K562 (cell line): ENCODE data around the gene CHN1. TPM values are rescaled to one million over a fixed set of nuclear protein-coding genes. Genes with fewer than 3 reads are reported as not detected.

Experiments used
- ATAC-seq: fragments of 200-7000 bp; cut with Tn5 transposase; 3 replicates; pipeline ENCODE4 v1.9.1; 2020; ENCODE audit warnings: moderate library complexity
- BruUV-seq: library from RNA; stranded (reverse); fragments of 400-500 nt; replicated peaks from 2 replicates; lab custom pipeline; 2021; lab: Mats Ljungman, UMichigan
- CTCF ChIA-PET: fragments of 300-600 bp; formaldehyde crosslinking; extraction: SDS; loops from one replicate; lab custom pipeline; 2021; ENCODE audit warnings: low intra/inter-chr PET ratio; lab: Yijun Ruan, JAX
- POLR2A ChIA-PET: fragments of 300-600, 350-650 bp; sonication (Branson Sonifier 250); formaldehyde crosslinking; extraction: SDS; loops from one replicate; lab custom pipeline; 2021; ENCODE audit warnings: antibody characterized with exemption, inconsistent platforms; lab: Yijun Ruan, JAX
- DNase-seq, 4 experiments: peaks; one replicate each; pipeline versions ENCODE4 v3.0.0 to v3.0.0-alpha.2; 2011 to 2018; ENCODE audit warnings: low spot score in 3 of 4, mixed read lengths in 3 of 4; ENCODE audit errors: extremely low read depth in 1 of 4
- FAIRE-seq: peaks from 2 replicates; lab custom pipeline; 2011; peaks lifted over from hg19 to GRCh38; lab: Jason Lieb, UNC
- H2AFZ ChIP-seq: 2 replicates; pipeline ENCODE4 v1.6.0; 2011; ENCODE audit warnings: low read depth, low read length, control low read depth, inconsistent platforms
- H3K27ac ChIP-seq: fragments of 200-600 bp; 3 replicates; pipeline ENCODE4 v1.8.0; 2011; ENCODE audit warnings: low read depth, mild to moderate bottlenecking, control low read depth, inconsistent platforms, low read length, moderate library complexity, mixed read lengths; ENCODE audit errors: extremely low read depth
- H3K27me3 ChIP-seq, 2 experiments: fragments of 300-600 bp in 1 of 2; 2 replicates in 1 of 2; 3 replicates in 1 of 2; pipeline versions ENCODE4 v1.6.0 to v1.8.0; 2011; ENCODE audit warnings: inconsistent platforms in 2 of 2, low read length in 2 of 2, mild to moderate bottlenecking in 1 of 2, mixed read lengths in 1 of 2, moderate library complexity in 1 of 2; ENCODE audit not compliant: control insufficient read depth in 2 of 2, insufficient read depth in 2 of 2
- H3K36me3 ChIP-seq: fragments of 300-600 bp; 3 replicates; pipeline ENCODE4 v1.8.0; 2011; ENCODE audit warnings: mild to moderate bottlenecking, low read length, inconsistent platforms; ENCODE audit not compliant: control insufficient read depth, insufficient read depth
- H3K4me1 ChIP-seq, 2 experiments: fragments of 200-600 bp in 1 of 2; replicated peaks in 1 of 2; 2 replicates in 1 of 2; 3 replicates in 1 of 2; pipeline versions ENCODE4 v1.5.1 to v1.8.0; 2011; ENCODE audit warnings: inconsistent platforms in 2 of 2, low read length in 2 of 2, mild to moderate bottlenecking in 1 of 2, mixed read lengths in 1 of 2, moderate library complexity in 1 of 2; ENCODE audit not compliant: control insufficient read depth in 2 of 2, insufficient read depth in 2 of 2
- H3K4me2 ChIP-seq: 2 replicates; pipeline ENCODE4 v1.6.1; 2011; ENCODE audit warnings: low read length, control low read depth, inconsistent platforms, mixed read lengths; ENCODE audit not compliant: insufficient read depth
- H3K4me3 ChIP-seq: fragments of 200-600 bp; sonication (generic), shearing (Covaris generic); 2 replicates; pipeline ENCODE4 v1.5.1; 2016; ENCODE audit warnings: control low read depth, inconsistent platforms
- H3K79me2 ChIP-seq: fragments of 200-600 bp; 3 replicates; pipeline ENCODE4 v1.8.0; 2011; ENCODE audit warnings: low read length, inconsistent platforms; ENCODE audit not compliant: control insufficient read depth, insufficient read depth
- H3K9ac ChIP-seq, 2 experiments: 2 replicates each; pipeline versions ENCODE4 v1.6.0 to v1.6.1; 2011; ENCODE audit warnings: low read depth in 2 of 2, low read length in 2 of 2, control low read depth in 1 of 2, inconsistent platforms in 1 of 2, mild to moderate bottlenecking in 1 of 2, mixed read lengths in 1 of 2; ENCODE audit not compliant: insufficient read depth in 1 of 2
- H3K9me1 ChIP-seq: one replicate; pipeline ENCODE4 v1.6.0; 2011; ENCODE audit warnings: inconsistent platforms, mild to moderate bottlenecking, low read length, moderate library complexity; ENCODE audit not compliant: control insufficient read depth, insufficient read depth
- H3K9me3 ChIP-seq: replicated peaks from 2 replicates; pipeline ENCODE4 v1.5.1; 2011; ENCODE audit warnings: low read depth, low read length, inconsistent platforms; ENCODE audit not compliant: control insufficient read depth, insufficient read depth
- H4K20me1 ChIP-seq: replicated peaks from 2 replicates; pipeline ENCODE4 v1.6.1; 2011; ENCODE audit warnings: low read length, inconsistent platforms, mixed read lengths; ENCODE audit not compliant: control insufficient read depth, insufficient read depth
- NCOA2 ChIP-seq, 2 experiments: fragments of 450-650 bp; IDR thresholded peaks; 2 replicates each; pipeline ENCODE4 v1.6.1; 2018; ENCODE audit warnings: mild to moderate bottlenecking in 2 of 2, moderate library complexity in 1 of 2; ENCODE audit not compliant: partially characterized antibody in 2 of 2
- TSHZ1 ChIP-seq: fragments of 250-450 bp; sonication (Bioruptor Pico); IDR thresholded peaks from 2 replicates; pipeline ENCODE4 v1.4.0; 2020; ENCODE audit warnings: mild to moderate bottlenecking, moderate library complexity
- WGBS: fragments of 100-300 bp; shearing (Covaris generic); methylation state at CpG from one replicate; pipeline ENCODE4 v1.1.6; 2016; ENCODE audit warnings: low coverage, mixed read lengths; ENCODE audit not compliant: insufficient coverage; ENCODE audit errors: missing lambda C conversion rate; 5-methylcytosine and 5-hydroxymethylcytosine counted together
- in situ Hi-C: fragments of 300-500 bp; cut with MboI; formaldehyde crosslinking; loops from 4 replicates; pipeline ENCODE4 v1.15.0; 2018; ENCODE audit warnings: inconsistent platforms, mixed read lengths
- intact Hi-C: fragments of 100-400 bp; cut with micrococcal nuclease; formaldehyde crosslinking; loops from 2 replicates; pipeline ENCODE4 v1.14.2; 2022
- polyA plus RNA-seq, 8 experiments: library from polyadenylated mRNA; depleted of rRNA in 4 of 8; stranded (reverse) in 5 of 8; unstranded in 3 of 8; fragments of >200 nt; fragmentation: Nextera tagmentation in 2 of 8; fragmentation: Illumina TruSeq in 1 of 8; extraction: Ambion mirVana in 2 of 8; extraction: Trizol in 1 of 8; gene quantifications; 2 replicates each; pipeline versions ENCODE4 v1.2.1 to v1.2.3, GENCODE V29; 2011 to 2014; ENCODE audit warnings: inconsistent platforms in 1 of 8, missing spikeins in 1 of 8
- total RNA-seq, 7 experiments: library from RNA; depleted of rRNA in 6 of 7; stranded (reverse); fragments of >200 nt in 6 of 7; fragmentation: Illumina TruSeq in 2 of 7; extraction: Trizol in 2 of 7; gene quantifications; 2 replicates each; pipeline versions ENCODE4 v1.2.1 to v1.2.3, GENCODE V29; 2011 to 2021; ENCODE audit warnings: low replicate concordance in 1 of 7

Gene CHN1
- total and polyA plus RNA-seq, 9 of the 15 experiments (the other 6 are each of a cell fraction or from before 2014, with no cell fraction given) = 0.17 to 2.0 (median 0.87) TPM

GRCh38 chr2:174985614-174986013 is 19.6 kb downstream of the CHN1 start (continued):
- TF ChIP-seq NCOA2 (IDR thresholded peaks at IDR 0.05; ENCODE audit: partially characterized antibody in 2 of 2) = no peak

- Histone ChIP-seq H3K27me3 (no peaks in the 10 kb centered on the region), H3K4me3 (no peak overlapping the region), H3K9me3 (no peaks in the 10 kb centered on the region), H2AFZ (no peak overlapping the region), H3K4me2 (no peak overlapping the region), H3K79me2 (no peaks in the 10 kb centered on the region), H3K36me3 (no peaks in the 10 kb centered on the region), H3K27ac (no peak overlapping the region), H3K9me1 (no peaks in the 10 kb centered on the region), H3K9ac (no peak overlapping the region), H4K20me1 (no peaks in the 10 kb centered on the region), H3K4me1 (no peaks in the 10 kb centered on the region)
- TF ChIP-seq TSHZ1 (CRISPR knock-in tag) = no peak
- DNase-seq = no peak
- FAIRE-seq = no peak
- in situ Hi-C loops (loop anchor here (10.0 kb wide), 1 partner anchor 210 kb away; no protein-coding TSS in a partner anchor), intact Hi-C loops (loop anchor here (2.0 to 10.0 kb wide), 3 partner anchors 236 to 520 kb away; no protein-coding TSS in a partner anchor)
- WGBS = 3% methylated on average over 4 of the region's 4 CpGs
- no peak for ATAC-seq
- BruUV-seq = no TSS peak
- POLR2A ChIA-PET = no interaction called here
- CTCF ChIA-PET = interaction anchor here (0.6 to 1.7 kb wide), 3 partner anchors 212 to 522 kb away, joined by 3 to 11 read pairs (median 10); no protein-coding TSS in a partner anchor
These were observed 20.6 kb downstream of the CHN1 start for GRCh38 chr2:174984561-174984960.
